Calu3 (cell line): ENCODE results near the gene LAMB3. TPM values are rescaled to one million over a fixed set of nuclear protein-coding genes. Genes with fewer than 3 reads are reported as not detected.
A peak's percentile ranks its signal among the peaks of the same experiment; 100 is the strongest.

Experiments used
- BruUV-seq: library from RNA; stranded (reverse); fragments of 400-500 nt; replicated peaks from 2 replicates; lab custom pipeline; 2021; lab: Mats Ljungman, UMichigan
- CTCF ChIA-PET: fragments of 300-600 bp; sonication (Branson Sonifier 250); formaldehyde crosslinking; loops from one replicate; lab custom pipeline; 2022; ENCODE audit warnings: antibody characterized with exemption; lab: Charles Lee
- DNase-seq: peaks from one replicate; pipeline ENCODE4 v3.0.0; 2022
- H3K27ac Mint-ChIP-seq: one replicate; pipeline ENCODE4 v1.8.0; 2022; ENCODE audit warnings: mixed read lengths; ENCODE audit not compliant: unreplicated experiment
- H3K27me3 Mint-ChIP-seq: one replicate; pipeline ENCODE4 v1.8.0; 2022; ENCODE audit warnings: mixed read lengths; ENCODE audit not compliant: unreplicated experiment
- H3K36me3 Mint-ChIP-seq: one replicate; pipeline ENCODE4 v1.8.0; 2022; ENCODE audit warnings: mild to moderate bottlenecking, moderate library complexity, mixed read lengths; ENCODE audit not compliant: insufficient read depth, unreplicated experiment
- H3K4me1 Mint-ChIP-seq: one replicate; pipeline ENCODE4 v1.8.0; 2022; ENCODE audit warnings: mild to moderate bottlenecking, low read depth, mixed read lengths; ENCODE audit not compliant: unreplicated experiment
- H3K4me3 Mint-ChIP-seq: one replicate; pipeline ENCODE4 v1.8.0; 2022; ENCODE audit warnings: mild to moderate bottlenecking, low read depth, moderate library complexity, mixed read lengths; ENCODE audit not compliant: unreplicated experiment
- H3K9me3 Mint-ChIP-seq: one replicate; pipeline ENCODE4 v1.8.0; 2022; ENCODE audit warnings: low read depth, mixed read lengths; ENCODE audit not compliant: unreplicated experiment
- CTCF ChIP-seq: fragments of 200-600 bp; IDR thresholded peaks from one replicate; pipeline ENCODE4 v1.8.0; 2022; ENCODE audit warnings: antibody characterized with exemption; ENCODE audit not compliant: unreplicated experiment
- intact Hi-C: fragments of 100-400 bp; cut with micrococcal nuclease; formaldehyde crosslinking; loops from one replicate; pipeline ENCODE4 v1.10.0; 2022; ENCODE audit not compliant: unreplicated experiment
- total RNA-seq: library from RNA; stranded (reverse); gene quantifications from 2 replicates; pipeline ENCODE4 v1.2.3, GENCODE V29; 2022

The LAMB3 gene
- total RNA-seq, 1 experiment from 2014 or later, result 331 TPM

DNA sequence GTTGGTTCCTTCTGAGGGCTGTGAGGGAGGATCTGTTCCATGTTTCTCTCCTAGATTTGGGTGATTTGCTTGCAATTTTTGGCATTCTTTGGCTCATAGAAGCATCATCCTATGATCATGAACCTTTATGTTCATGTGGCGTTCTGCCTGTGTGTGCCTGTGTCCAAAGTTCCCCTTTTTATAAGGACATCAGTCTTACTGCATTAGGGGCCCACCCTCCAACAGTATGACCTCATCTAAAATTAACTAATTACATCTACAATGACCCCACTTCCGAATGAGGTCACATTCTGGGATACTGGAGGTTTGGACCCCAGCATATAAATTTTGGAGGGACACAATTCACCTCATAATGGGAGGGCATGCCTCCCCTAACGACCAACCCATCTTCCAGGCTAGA, 81.5 kb downstream of the LAMB3 start:
- Mint-ChIP-seq H3K27me3 (peaks cover 97% of the 10 kb centered on the region), H3K4me3 (no peak overlapping the region), H3K4me1 (peaks cover 9% of the 10 kb centered on the region), H3K36me3 (no peaks in the 10 kb centered on the region), H3K9me3 (no peaks in the 10 kb centered on the region), H3K27ac (no peak overlapping the region)
- intact Hi-C loops, result no loop called here
- no peak for TF ChIP-seq CTCF
- DNase-seq, result no peak
- no TSS peak for BruUV-seq
- CTCF ChIA-PET, result no interaction called here

DNA sequence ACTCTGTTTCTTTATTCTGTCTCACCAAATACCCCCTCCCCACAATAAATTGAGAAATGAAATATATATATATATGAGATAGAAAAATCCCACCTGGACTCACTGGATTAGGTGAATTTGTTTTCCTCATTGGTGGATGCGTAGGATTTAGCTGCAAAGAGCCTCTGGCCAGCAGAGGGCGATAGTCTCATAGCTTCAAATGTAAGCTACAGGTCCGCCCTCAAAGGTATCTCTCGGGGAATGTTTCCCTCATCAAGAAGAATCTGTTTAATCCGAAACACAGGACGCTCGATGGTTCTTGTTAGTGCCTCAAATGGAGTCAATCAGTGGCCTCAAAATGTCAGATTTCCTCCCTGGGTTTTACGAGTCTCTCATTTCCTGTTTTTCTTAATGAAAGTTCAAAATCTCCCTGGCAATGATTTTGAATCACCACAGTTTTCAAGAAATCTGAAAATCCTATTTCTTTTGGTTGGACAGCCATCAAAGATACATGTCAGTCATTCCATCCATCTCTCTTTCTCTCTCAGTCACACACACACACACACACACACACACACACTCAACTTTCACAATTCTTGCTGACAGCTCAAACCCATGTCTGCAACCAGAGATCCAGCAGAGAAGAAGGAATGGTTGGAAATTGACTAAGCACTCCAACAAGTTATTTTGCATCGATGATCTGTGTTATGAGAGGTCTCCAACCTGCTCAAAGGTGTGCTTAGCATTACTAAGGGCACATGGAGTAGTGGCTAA, 82.6 kb downstream of the LAMB3 start:
- CTCF ChIA-PET, result interaction anchor here (0.6 to 1.5 kb wide), 20 partner anchors 9 to 321 kb away, joined by 3 to 11 read pairs (median 4); no protein-coding TSS in a partner anchor
- TF ChIP-seq CTCF, result peak; percentile 87
- no peak overlapping the region for H3K27ac Mint-ChIP-seq
- H3K9me3 Mint-ChIP-seq, result no peaks in the 10 kb centered on the region
- intact Hi-C loops, result loop anchor here (1.0 to 5.0 kb wide), 4 partner anchors 57 to 217 kb away; no protein-coding TSS in a partner anchor
- peak overlapping the region; percentile 18 for H3K4me3 Mint-ChIP-seq
- H3K4me1 Mint-ChIP-seq, result peaks cover 9% of the 10 kb centered on the region
- H3K27me3 Mint-ChIP-seq, result peaks cover 97% of the 10 kb centered on the region
- H3K36me3 Mint-ChIP-seq, result no peaks in the 10 kb centered on the region
- BruUV-seq, result no TSS peak
- DNase-seq, result peak; percentile 84

GRCh38 chr1:209567698-209568175, 84.5 kb downstream of the LAMB3 start:
- BruUV-seq, result no TSS peak
- Mint-ChIP-seq H3K27ac (no peak overlapping the region), H3K36me3 (no peaks in the 10 kb centered on the region), H3K4me3 (no peak overlapping the region), H3K9me3 (no peaks in the 10 kb centered on the region), H3K4me1 (peaks cover 9% of the 10 kb centered on the region), H3K27me3 (peaks cover 95% of the 10 kb centered on the region)
- intact Hi-C loops, result loop anchor here (2.0 to 5.0 kb wide), 5 partner anchors 55 to 319 kb away; no protein-coding TSS in a partner anchor
- no peak for TF ChIP-seq CTCF
- no peak for DNase-seq
- CTCF ChIA-PET, result interaction anchor here (1.1 to 1.8 kb wide), 3 partner anchors 9 to 192 kb away, joined by 3 to 4 read pairs (median 3); no protein-coding TSS in a partner anchor

DNA sequence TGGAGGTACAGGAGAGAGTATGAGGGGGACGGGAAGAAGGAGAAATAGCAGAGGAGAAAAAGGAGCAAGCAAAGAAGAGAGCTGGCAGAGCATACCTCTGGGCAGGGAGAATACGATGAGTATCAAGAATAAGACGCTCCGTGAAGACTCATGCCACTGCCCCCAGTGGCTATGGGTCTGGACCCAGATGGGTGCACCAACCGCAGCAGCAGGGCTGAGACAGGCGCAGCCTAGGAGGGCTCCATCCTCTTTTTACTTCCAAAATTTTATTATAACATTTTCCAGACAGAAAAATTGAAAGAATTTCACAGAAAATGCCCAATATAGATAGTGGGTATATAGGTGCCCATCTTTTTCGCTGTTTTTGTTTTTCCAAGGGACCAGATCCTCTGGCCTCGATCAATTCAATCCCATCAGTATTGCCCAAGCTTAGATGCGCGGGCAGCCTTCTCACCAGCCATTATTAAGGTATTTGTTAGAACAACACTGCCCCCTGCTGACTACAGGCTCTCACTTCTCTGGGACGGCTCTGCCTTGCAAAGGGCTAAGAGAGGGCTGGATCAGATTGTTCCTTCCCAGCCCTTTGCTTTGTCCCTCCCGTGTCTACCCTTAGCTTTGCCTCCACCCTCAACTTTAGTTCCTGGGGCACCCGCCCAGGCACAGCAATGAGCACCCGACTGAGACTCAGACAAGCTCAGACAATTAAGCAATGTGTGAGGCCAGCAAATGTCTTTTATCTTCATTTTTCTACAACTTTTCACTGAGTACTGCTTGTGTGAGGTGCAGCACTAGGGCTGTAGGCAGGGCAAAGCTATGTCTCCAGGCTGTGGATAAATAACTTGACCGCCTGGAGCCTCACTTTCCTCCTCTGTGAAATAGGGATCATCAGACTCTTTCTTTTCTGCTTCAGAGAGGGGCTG, 86.2 kb downstream of the LAMB3 start:
- peaks cover 95% of the 10 kb centered on the region for H3K27me3 Mint-ChIP-seq
- H3K4me3 Mint-ChIP-seq, result no peak overlapping the region
- CTCF ChIA-PET, result interaction anchor here (0.5 to 1.8 kb wide), 16 partner anchors 11 to 1411 kb away, joined by 3 to 6 read pairs (median 4); no protein-coding TSS in a partner anchor

More for the DNA sequence above, 86.2 kb downstream of the LAMB3 start:
- H3K27ac Mint-ChIP-seq, result no peak overlapping the region
- intact Hi-C loops, result loop anchor here (1.0 to 5.0 kb wide), 7 partner anchors 54 to 914 kb away; no protein-coding TSS in a partner anchor
- DNase-seq, result peak; percentile 90
- BruUV-seq, result no TSS peak
- peak; percentile 87 for TF ChIP-seq CTCF
- peaks cover 9% of the 10 kb centered on the region for H3K4me1 Mint-ChIP-seq
- no peaks in the 10 kb centered on the region for H3K36me3 Mint-ChIP-seq
- no peaks in the 10 kb centered on the region for H3K9me3 Mint-ChIP-seq
